ENCODE results near the gene BICC1.

The BICC1 gene

GRCh38 chr10:58735087-58735486, 222.4 kb downstream of the BICC1 start:
- ATAC-seq: no peak
- no peak overlapping the region for H3K4me3 Mint-ChIP-seq
- H3K27ac Mint-ChIP-seq: no peak overlapping the region
- H3K4me1 Mint-ChIP-seq: no peaks in the 10 kb centered on the region
- H3K36me3 Mint-ChIP-seq: no peaks in the 10 kb centered on the region
- H3K27me3 Mint-ChIP-seq: no peaks in the 10 kb centered on the region
- peaks cover 5% of the 10 kb centered on the region for H3K9me3 Mint-ChIP-seq

GRCh38 chr10:58740620-58741369, 228.1 kb downstream of the BICC1 start:
- H3K36me3 Mint-ChIP-seq: no peaks in the 10 kb centered on the region
- ATAC-seq: no peak
- peaks cover 3% of the 10 kb centered on the region for H3K9me3 Mint-ChIP-seq
- no peaks in the 10 kb centered on the region for H3K27me3 Mint-ChIP-seq
- no peak overlapping the region for H3K4me3 Mint-ChIP-seq
- H3K27ac Mint-ChIP-seq: no peak overlapping the region
- no peaks in the 10 kb centered on the region for H3K4me1 Mint-ChIP-seq

- H3K9me3 Mint-ChIP-seq: peaks cover 3% of the 10 kb centered on the region
- H3K4me1 Mint-ChIP-seq: no peaks in the 10 kb centered on the region
- no peak overlapping the region for H3K4me3 Mint-ChIP-seq
- no peaks in the 10 kb centered on the region for H3K27me3 Mint-ChIP-seq
- ATAC-seq: no peak
- H3K36me3 Mint-ChIP-seq: no peaks in the 10 kb centered on the region
- no peak overlapping the region for H3K27ac Mint-ChIP-seq
These were observed 229.0 kb downstream of the BICC1 start for GRCh38 chr10:58741673-58742072.

GRCh38 chr10:58742141-58742540, 229.5 kb downstream of the BICC1 start:
- Mint-ChIP-seq H3K4me1 (no peaks in the 10 kb centered on the region), H3K36me3 (no peaks in the 10 kb centered on the region), H3K9me3 (peaks cover 3% of the 10 kb centered on the region), H3K4me3 (no peak overlapping the region), H3K27me3 (no peaks in the 10 kb centered on the region), H3K27ac (no peak overlapping the region)
- ATAC-seq: no peak

GRCh38 chr10:58743466-58744115, 230.9 kb downstream of the BICC1 start:
- no peak for ATAC-seq
- no peaks in the 10 kb centered on the region for H3K4me1 Mint-ChIP-seq
- H3K4me3 Mint-ChIP-seq: no peak overlapping the region
- no peaks in the 10 kb centered on the region for H3K27me3 Mint-ChIP-seq
- H3K27ac Mint-ChIP-seq: no peak overlapping the region
- H3K9me3 Mint-ChIP-seq: peaks cover 3% of the 10 kb centered on the region
- H3K36me3 Mint-ChIP-seq: no peaks in the 10 kb centered on the region

- Mint-ChIP-seq H3K4me1 (no peaks in the 10 kb centered on the region), H3K9me3 (peaks cover 3% of the 10 kb centered on the region), H3K36me3 (no peaks in the 10 kb centered on the region), H3K4me3 (no peak overlapping the region), H3K27ac (no peak overlapping the region), H3K27me3 (no peaks in the 10 kb centered on the region)
- no peak for ATAC-seq
These were observed 234.0 kb downstream of the BICC1 start for GRCh38 chr10:58746474-58747185.

GRCh38 chr10:58747687-58748086, 235.0 kb downstream of the BICC1 start:
- no peak for ATAC-seq
- Mint-ChIP-seq H3K9me3 (peaks cover 3% of the 10 kb centered on the region), H3K4me1 (no peaks in the 10 kb centered on the region), H3K27me3 (no peaks in the 10 kb centered on the region), H3K36me3 (no peaks in the 10 kb centered on the region), H3K4me3 (no peak overlapping the region), H3K27ac (no peak overlapping the region)

GRCh38 chr10:58752665-58753064, 240.0 kb downstream of the BICC1 start:
- H3K9me3 Mint-ChIP-seq: no peaks in the 10 kb centered on the region
- no peaks in the 10 kb centered on the region for H3K4me1 Mint-ChIP-seq
- no peaks in the 10 kb centered on the region for H3K27me3 Mint-ChIP-seq
- no peak overlapping the region for H3K27ac Mint-ChIP-seq
- no peaks in the 10 kb centered on the region for H3K36me3 Mint-ChIP-seq
- ATAC-seq: no peak
- H3K4me3 Mint-ChIP-seq: no peak overlapping the region

- Mint-ChIP-seq H3K27me3 (no peaks in the 10 kb centered on the region), H3K27ac (no peak overlapping the region), H3K36me3 (no peaks in the 10 kb centered on the region), H3K9me3 (no peaks in the 10 kb centered on the region), H3K4me3 (no peak overlapping the region), H3K4me1 (no peaks in the 10 kb centered on the region)
- no peak for ATAC-seq
These were observed 240.8 kb downstream of the BICC1 start for GRCh38 chr10:58753425-58753824.

GRCh38 chr10:58754469-58755339, 242.0 kb downstream of the BICC1 start:
- H3K27me3 Mint-ChIP-seq: no peaks in the 10 kb centered on the region
- H3K36me3 Mint-ChIP-seq: no peaks in the 10 kb centered on the region
- no peaks in the 10 kb centered on the region for H3K9me3 Mint-ChIP-seq
- no peak overlapping the region for H3K4me3 Mint-ChIP-seq
- no peak overlapping the region for H3K27ac Mint-ChIP-seq
- H3K4me1 Mint-ChIP-seq: no peaks in the 10 kb centered on the region
- ATAC-seq: no peak

- no peak overlapping the region for H3K4me3 Mint-ChIP-seq
- no peak for ATAC-seq
- no peaks in the 10 kb centered on the region for H3K4me1 Mint-ChIP-seq
- H3K27ac Mint-ChIP-seq: no peak overlapping the region
- no peaks in the 10 kb centered on the region for H3K36me3 Mint-ChIP-seq
- H3K27me3 Mint-ChIP-seq: no peaks in the 10 kb centered on the region
- no peaks in the 10 kb centered on the region for H3K9me3 Mint-ChIP-seq
These were observed 242.6 kb downstream of the BICC1 start for GRCh38 chr10:58755340-58755610.

- Mint-ChIP-seq H3K36me3 (no peaks in the 10 kb centered on the region), H3K4me3 (no peak overlapping the region), H3K27me3 (no peaks in the 10 kb centered on the region), H3K4me1 (no peaks in the 10 kb centered on the region), H3K9me3 (no peaks in the 10 kb centered on the region), H3K27ac (no peak overlapping the region)
- no peak for ATAC-seq
These were observed 243.0 kb downstream of the BICC1 start for GRCh38 chr10:58755677-58756076.

GRCh38 chr10:58756130-58756719, 243.6 kb downstream of the BICC1 start:
- H3K4me3 Mint-ChIP-seq: no peak overlapping the region
- H3K27me3 Mint-ChIP-seq: no peaks in the 10 kb centered on the region
- no peak for ATAC-seq
- no peaks in the 10 kb centered on the region for H3K4me1 Mint-ChIP-seq
- no peaks in the 10 kb centered on the region for H3K9me3 Mint-ChIP-seq
- H3K36me3 Mint-ChIP-seq: no peaks in the 10 kb centered on the region
- H3K27ac Mint-ChIP-seq: no peak overlapping the region

GRCh38 chr10:58757352-58758065, 244.8 kb downstream of the BICC1 start:
- no peak overlapping the region for H3K27ac Mint-ChIP-seq
- peak; percentile 49 for ATAC-seq
- no peaks in the 10 kb centered on the region for H3K27me3 Mint-ChIP-seq
- no peaks in the 10 kb centered on the region for H3K9me3 Mint-ChIP-seq
- H3K36me3 Mint-ChIP-seq: no peaks in the 10 kb centered on the region
- no peak overlapping the region for H3K4me3 Mint-ChIP-seq
- no peaks in the 10 kb centered on the region for H3K4me1 Mint-ChIP-seq
